GM23338 (cell line): ENCODE results near the gene TRPM1. TPM values are rescaled to one million over a fixed set of nuclear protein-coding genes. Genes with fewer than 3 reads are reported as not detected.
A peak's percentile ranks its signal among the peaks of the same experiment; 100 is the strongest.

Experiments used
- ATAC-seq: fragments of 200-7000 bp; cut with Tn5 transposase; 3 replicates; pipeline ENCODE4 v1.9.1; 2020
- DNase-seq: peaks from one replicate; pipeline ENCODE4 v3.0.0-alpha.2; 2015; ENCODE audit warnings: low spot score
- H2AFZ ChIP-seq: fragments of 200-600 bp; sonication (generic); 2 replicates; pipeline ENCODE4 v1.8.0; 2016; ENCODE audit warnings: antibody characterized with exemption, mild to moderate bottlenecking, moderate library complexity
- H3F3A ChIP-seq: fragments of 200-600 bp; sonication (generic); replicated peaks from 2 replicates; pipeline ENCODE4 v1.8.0; 2017; ENCODE audit warnings: antibody characterized with exemption, mixed run types, low read depth
- H3K27ac ChIP-seq: fragments of 200-600 bp; sonication (generic); 2 replicates; pipeline ENCODE4 v1.6.1; 2016; ENCODE audit warnings: low read depth
- H3K27me3 ChIP-seq: fragments of 200-600 bp; sonication (generic); 2 replicates; pipeline ENCODE4 v1.8.0; 2016; ENCODE audit warnings: mild to moderate bottlenecking, mixed run types, moderate library complexity; ENCODE audit not compliant: insufficient read depth
- H3K36me3 ChIP-seq: fragments of 200-600 bp; sonication (generic); 2 replicates; pipeline ENCODE4 v1.8.0; 2016; ENCODE audit warnings: mild to moderate bottlenecking; ENCODE audit not compliant: insufficient read depth
- H3K4me1 ChIP-seq: fragments of 200-600 bp; sonication (generic); 2 replicates; pipeline ENCODE4 v1.8.0; 2016; ENCODE audit warnings: mild to moderate bottlenecking, moderate library complexity; ENCODE audit not compliant: insufficient read depth
- H3K4me2 ChIP-seq: fragments of 200-600 bp; sonication (generic); 2 replicates; pipeline ENCODE4 v1.7.1; 2017; ENCODE audit warnings: mixed run types
- H3K4me3 ChIP-seq: fragments of 200-600 bp; sonication (generic); 2 replicates; pipeline ENCODE4 v1.6.1; 2016; ENCODE audit warnings: mixed run types
- H3K79me2 ChIP-seq: fragments of 200-600 bp; sonication (generic); replicated peaks from 2 replicates; pipeline ENCODE4 v1.8.0; 2017; ENCODE audit warnings: mild to moderate bottlenecking; ENCODE audit not compliant: insufficient read depth
- H3K9me2 ChIP-seq: fragments of 200-600 bp; sonication (generic); 2 replicates; pipeline ENCODE4 v1.8.0; 2017; ENCODE audit not compliant: insufficient read depth
- H4K20me1 ChIP-seq: fragments of 200-600 bp; sonication (generic); replicated peaks from 2 replicates; pipeline ENCODE4 v1.8.0; 2017; ENCODE audit warnings: mild to moderate bottlenecking; ENCODE audit not compliant: insufficient read depth
- H3K27ac Mint-ChIP-seq: 2 replicates; pipeline ENCODE4 v1.8.0; 2020; ENCODE audit warnings: inconsistent platforms, mild to moderate bottlenecking, moderate library complexity, mixed read lengths
- H3K27me3 Mint-ChIP-seq: 3 replicates; pipeline ENCODE4 v1.8.0; 2022; ENCODE audit warnings: low read depth, mild to moderate bottlenecking, moderate library complexity, mixed read lengths, inconsistent platforms; ENCODE audit not compliant: insufficient read depth, poor library complexity
- H3K36me3 Mint-ChIP-seq: 3 replicates; pipeline ENCODE4 v1.8.0; 2021; ENCODE audit warnings: low read depth, mild to moderate bottlenecking, inconsistent platforms, moderate library complexity, mixed read lengths
- H3K4me1 Mint-ChIP-seq: 3 replicates; pipeline ENCODE4 v1.8.0; 2020; ENCODE audit warnings: mild to moderate bottlenecking, inconsistent platforms, mixed read lengths
- H3K4me3 Mint-ChIP-seq: 3 replicates; pipeline ENCODE4 v1.8.0; 2021; ENCODE audit warnings: moderate library complexity, mild to moderate bottlenecking, inconsistent platforms, mixed read lengths
- H3K9me3 Mint-ChIP-seq: 3 replicates; pipeline ENCODE4 v1.8.0; 2020; ENCODE audit warnings: moderate library complexity, mild to moderate bottlenecking, inconsistent platforms, mixed read lengths
- CREB1 ChIP-seq: fragments of 250-450 bp; sonication (Bioruptor Pico); IDR thresholded peaks from 2 replicates; pipeline ENCODE4 v1.5.0; 2020; ENCODE audit warnings: low read depth, mild to moderate bottlenecking, moderate library complexity
- ETS1 ChIP-seq: IDR thresholded peaks from 2 replicates; pipeline ENCODE4 v1.6.1; 2016; ENCODE audit warnings: antibody characterized with exemption
- EZH2 ChIP-seq: fragments of 200-600 bp; sonication (generic); IDR thresholded peaks from one replicate; pipeline ENCODE4 v1.8.0; 2017; ENCODE audit warnings: antibody characterized with exemption, mild to moderate bottlenecking, low read depth; ENCODE audit not compliant: unreplicated experiment
- EZH2phosphoT487 ChIP-seq: fragments of 200-600 bp; sonication (generic); IDR thresholded peaks from one replicate; pipeline ENCODE4 v1.8.1; 2018; ENCODE audit warnings: antibody characterized with exemption; ENCODE audit not compliant: unreplicated experiment
- JUNB ChIP-seq: IDR thresholded peaks from one replicate; pipeline ENCODE4 v1.6.1; 2016; ENCODE audit warnings: antibody characterized with exemption; ENCODE audit not compliant: unreplicated experiment
- NANOG ChIP-seq: IDR thresholded peaks from 2 replicates; pipeline ENCODE4 v1.6.1; 2016; ENCODE audit warnings: antibody characterized with exemption, borderline replicate concordance
- POLR2AphosphoS5 ChIP-seq: IDR thresholded peaks from 2 replicates; pipeline ENCODE4 v1.6.1; 2016; ENCODE audit warnings: antibody characterized with exemption, low read depth
- STAT1 ChIP-seq: IDR thresholded peaks from one replicate; pipeline ENCODE4 v1.6.1; 2016; ENCODE audit warnings: antibody characterized with exemption; ENCODE audit not compliant: unreplicated experiment
- ZNF114 ChIP-seq: fragments of 250-450 bp; sonication (Bioruptor Pico); IDR thresholded peaks from 2 replicates; pipeline ENCODE4 v1.5.0; 2020; ENCODE audit warnings: mild to moderate bottlenecking, moderate library complexity
- ZNF331 ChIP-seq: fragments of 250-450 bp; sonication (Bioruptor Pico); IDR thresholded peaks from 2 replicates; pipeline ENCODE4 v1.5.0; 2020; ENCODE audit warnings: low read depth, mild to moderate bottlenecking, moderate library complexity
- polyA plus RNA-seq: library from polyadenylated mRNA; unstranded; fragments of >200 nt; fragmentation: Nextera tagmentation; extraction: Ambion mirVana; gene quantifications from 2 replicates; pipeline ENCODE4 v1.2.1, GENCODE V29; 2016
- total RNA-seq: library from RNA; depleted of rRNA; stranded (reverse); fragments of >200 nt; shearing (Covaris generic); gene quantifications from 2 replicates; pipeline ENCODE4 v1.2.3, GENCODE V29; 2014
- TF ChIP-seq, protein P1 (sequence below), 2 experiments: fragments of 200-600 bp in 1 of 2; sonication (generic) in 1 of 2; conservative IDR thresholded peaks; 2 replicates each; pipeline versions ENCODE4 v1.5.1 to v1.6.1; 2016 to 2017; ENCODE audit warnings: antibody characterized with exemption in 2 of 2, low read depth in 2 of 2, mild to moderate bottlenecking in 2 of 2, moderate library complexity in 1 of 2

Gene TRPM1
- total and polyA plus RNA-seq, 2 experiments from 2014 or later: 0.19 TPM; not detected in 1

DNA sequence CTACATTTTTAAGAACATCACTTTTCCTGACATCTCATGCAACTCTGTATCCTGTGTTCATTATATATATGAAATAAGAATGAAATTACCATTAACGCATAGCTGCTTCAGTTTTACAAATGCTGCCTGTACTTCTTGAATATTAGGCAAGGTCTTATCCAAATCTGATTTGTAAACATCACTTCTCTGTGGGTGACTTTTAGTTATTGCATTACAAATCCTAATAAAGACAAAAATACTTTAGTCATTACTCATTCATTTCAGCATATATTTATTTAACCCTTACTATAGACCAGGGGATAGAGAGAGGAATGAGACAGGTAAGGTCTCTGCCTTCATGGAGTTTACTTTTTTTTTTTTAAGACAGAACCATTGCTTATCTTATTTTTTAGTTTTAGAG is 146.9 kb downstream of the TRPM1 start:
- Mint-ChIP-seq H3K4me1 (peaks cover 6% of the 10 kb centered on the region; the same call in 2 of the 3 replicates), H3K27ac (no peak overlapping the region), H3K36me3 (peaks cover 59% of the 10 kb centered on the region), H3K4me3 (no peak overlapping the region), H3K9me3 (no peaks in the 10 kb centered on the region; the same call in 2 of the 3 replicates), H3K27me3 (peaks cover 8% of the 10 kb centered on the region)
- Histone ChIP-seq H3F3A (no peaks in the 10 kb centered on the region), H2AFZ (no peak overlapping the region), H3K27me3 (no peaks in the 10 kb centered on the region), H4K20me1 (no peaks in the 10 kb centered on the region), H3K4me2 (no peak overlapping the region), H3K79me2 (no peaks in the 10 kb centered on the region), H3K36me3 (peaks cover 15% of the 10 kb centered on the region), H3K9me2 (no peaks in the 10 kb centered on the region), H3K27ac (no peak overlapping the region), H3K4me1 (no peaks in the 10 kb centered on the region), H3K4me3 (no peak overlapping the region)
- DNase-seq (no peak), ATAC-seq (no peak)
- no peak for TF ChIP-seq JUNB
- no peak for TF ChIP-seq CREB1 (CRISPR knock-in tag)
- no peak for TF ChIP-seq ZNF331
- no peak for TF ChIP-seq ZNF114 (CRISPR knock-in tag)
- TF ChIP-seq STAT1: no peak
- TF ChIP-seq NANOG: no peak

DNA sequence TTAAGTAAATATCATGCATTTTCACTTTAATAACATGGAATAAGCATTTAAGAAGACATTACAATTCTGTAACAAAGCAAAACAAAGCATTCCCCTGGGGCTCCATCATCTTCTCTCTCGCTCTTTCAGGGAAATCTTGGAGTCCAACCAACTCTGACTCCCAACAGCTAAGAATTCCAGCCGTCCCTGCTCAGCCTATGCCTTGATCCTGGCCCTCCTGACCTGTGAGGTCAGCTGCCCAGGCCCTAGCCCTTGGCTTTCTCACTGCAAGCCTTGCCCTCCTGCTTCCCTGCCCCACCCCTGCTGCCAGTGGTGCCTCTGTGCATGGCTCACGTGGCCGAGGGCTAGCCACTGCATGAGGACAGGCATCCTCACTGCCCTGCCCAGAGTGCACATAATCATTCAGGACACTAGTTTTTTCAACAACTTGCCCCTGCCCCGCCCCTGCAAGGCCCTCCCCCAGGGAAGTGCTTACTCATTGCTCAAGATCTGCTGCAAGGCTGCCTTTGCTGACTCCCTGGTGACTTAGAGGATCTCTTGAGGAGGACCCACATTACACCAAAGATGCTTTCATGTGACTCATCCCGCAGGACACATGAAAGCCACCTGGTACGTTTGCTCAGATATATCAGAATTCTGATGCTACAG is 147.7 kb downstream of the TRPM1 start:
- H3K9me3 Mint-ChIP-seq: peaks cover 3% of the 10 kb centered on the region; the same call in 2 of the 3 replicates
- peaks cover 6% of the 10 kb centered on the region; the same call in 2 of the 3 replicates for H3K4me1 Mint-ChIP-seq
- Histone ChIP-seq H4K20me1 (no peaks in the 10 kb centered on the region), H3K27me3 (no peaks in the 10 kb centered on the region), H3K36me3 (peaks cover 22% of the 10 kb centered on the region), H3F3A (no peaks in the 10 kb centered on the region), H3K9me2 (no peaks in the 10 kb centered on the region), H3K79me2 (no peaks in the 10 kb centered on the region), H3K4me3 (no peak overlapping the region), H3K4me2 (no peak overlapping the region), H3K4me1 (no peaks in the 10 kb centered on the region), H2AFZ (no peak overlapping the region), H3K27ac (no peak overlapping the region)
- peaks cover 67% of the 10 kb centered on the region for H3K36me3 Mint-ChIP-seq
- no peak; the same call in 1 of the 3 replicates for ATAC-seq
- H3K27ac Mint-ChIP-seq: peak overlapping the region; percentile 89
- peaks cover 8% of the 10 kb centered on the region for H3K27me3 Mint-ChIP-seq
- no peak for TF ChIP-seq NANOG
- TF ChIP-seq EZH2: no peak
- TF ChIP-seq ETS1: no peak
- TF ChIP-seq EZH2phosphoT487: no peak
- TF ChIP-seq ZNF114 (CRISPR knock-in tag): no peak
- no peak for TF ChIP-seq CREB1 (CRISPR knock-in tag)
- no peak for TF ChIP-seq JUNB
- TF ChIP-seq, protein P1, sequence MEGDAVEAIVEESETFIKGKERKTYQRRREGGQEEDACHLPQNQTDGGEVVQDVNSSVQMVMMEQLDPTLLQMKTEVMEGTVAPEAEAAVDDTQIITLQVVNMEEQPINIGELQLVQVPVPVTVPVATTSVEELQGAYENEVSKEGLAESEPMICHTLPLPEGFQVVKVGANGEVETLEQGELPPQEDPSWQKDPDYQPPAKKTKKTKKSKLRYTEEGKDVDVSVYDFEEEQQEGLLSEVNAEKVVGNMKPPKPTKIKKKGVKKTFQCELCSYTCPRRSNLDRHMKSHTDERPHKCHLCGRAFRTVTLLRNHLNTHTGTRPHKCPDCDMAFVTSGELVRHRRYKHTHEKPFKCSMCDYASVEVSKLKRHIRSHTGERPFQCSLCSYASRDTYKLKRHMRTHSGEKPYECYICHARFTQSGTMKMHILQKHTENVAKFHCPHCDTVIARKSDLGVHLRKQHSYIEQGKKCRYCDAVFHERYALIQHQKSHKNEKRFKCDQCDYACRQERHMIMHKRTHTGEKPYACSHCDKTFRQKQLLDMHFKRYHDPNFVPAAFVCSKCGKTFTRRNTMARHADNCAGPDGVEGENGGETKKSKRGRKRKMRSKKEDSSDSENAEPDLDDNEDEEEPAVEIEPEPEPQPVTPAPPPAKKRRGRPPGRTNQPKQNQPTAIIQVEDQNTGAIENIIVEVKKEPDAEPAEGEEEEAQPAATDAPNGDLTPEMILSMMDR (conservative IDR thresholded peaks at IDR 0.05; ENCODE audit: low read depth in 2 of 2): no peak
- TF ChIP-seq POLR2AphosphoS5: no peak
- no peak for DNase-seq
- H3K4me3 Mint-ChIP-seq: no peak overlapping the region
